Naive B cell (primary cell): ENCODE results near the gene PCNP. TPM values are rescaled to one million over a fixed set of nuclear protein-coding genes. Genes with fewer than 3 reads are reported as not detected.

Experiments used
- ATAC-seq, 2 donors: fragments of 150-1000 bp; cut with Tn5 transposase; 2 replicates each; pipeline ENCODE4 v1.10.0; 2021; ENCODE audit warnings: low read depth in 2 of 2, mild to moderate bottlenecking in 2 of 2, moderate library complexity in 2 of 2
- DNase-seq: peaks from one replicate; pipeline ENCODE4 v3.0.0; 2022
- H3K27ac Mint-ChIP-seq, 6 donors: one replicate each; pipeline ENCODE4 v1.8.0; 2020 to 2022; ENCODE audit warnings: mild to moderate bottlenecking in 6 of 6, mixed read lengths in 6 of 6, moderate library complexity in 5 of 6, inconsistent platforms in 2 of 6
- H3K27me3 Mint-ChIP-seq, 3 donors: one replicate each; pipeline ENCODE4 v1.8.0; 2021 to 2022; ENCODE audit warnings: mixed read lengths in 3 of 3, mild to moderate bottlenecking in 1 of 3
- H3K36me3 Mint-ChIP-seq, 2 donors: one replicate each; pipeline ENCODE4 v1.8.0; 2020 to 2022; ENCODE audit warnings: mixed read lengths in 2 of 2, inconsistent platforms in 1 of 2, mild to moderate bottlenecking in 1 of 2
- H3K4me1 Mint-ChIP-seq, 3 donors: one replicate each; pipeline ENCODE4 v1.8.0; 2020 to 2022; ENCODE audit warnings: mixed read lengths in 3 of 3, inconsistent platforms in 1 of 3, mild to moderate bottlenecking in 1 of 3, moderate library complexity in 1 of 3
- H3K4me3 Mint-ChIP-seq, 8 donors: one replicate each; pipeline ENCODE4 v1.8.0; 2020 to 2022; ENCODE audit warnings: mild to moderate bottlenecking in 8 of 8, mixed read lengths in 8 of 8, moderate library complexity in 8 of 8, inconsistent platforms in 2 of 8
- H3K9me3 Mint-ChIP-seq, 7 donors: one replicate each; pipeline ENCODE4 v1.8.0; 2020 to 2022; ENCODE audit warnings: mixed read lengths in 7 of 7, mild to moderate bottlenecking in 5 of 7, inconsistent platforms in 2 of 7, moderate library complexity in 1 of 7
- polyA plus RNA-seq, 6 donors: library from polyadenylated mRNA; unstranded; fragments of 300-500 nt; fragmentation: Illumina TruSeq; gene quantifications; one replicate each; pipeline ENCODE4 v1.2.3, GENCODE V29; 2021; ENCODE audit warnings: low read depth in 6 of 6

The PCNP gene
- polyA plus RNA-seq, 6 donors from 2014 or later, result 100 to 187 (median 148) TPM

DNA sequence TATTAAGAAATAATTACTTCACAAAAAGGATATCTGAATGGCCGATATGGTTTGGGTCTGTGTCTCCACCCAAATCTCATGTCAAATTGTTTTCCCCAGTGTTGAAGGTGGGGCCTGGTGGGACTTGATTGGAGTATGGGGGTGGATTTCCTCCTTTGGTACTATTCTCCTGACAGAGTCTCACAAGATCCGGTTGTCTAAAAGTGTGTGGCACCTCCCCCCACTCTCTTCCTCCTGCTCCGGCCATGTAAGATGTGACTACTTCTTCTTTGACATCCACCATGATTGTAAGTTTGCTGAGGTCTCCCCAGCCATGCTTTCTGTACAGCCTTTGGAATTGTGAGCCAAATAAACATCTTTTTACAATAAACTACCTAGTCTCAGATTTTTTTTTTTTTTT lies 68.5 kb downstream of the PCNP start:
- no peaks in the 10 kb centered on the region for H3K36me3 Mint-ChIP-seq
- peak overlapping the region in 1 of 6 donors; percentile 18 for H3K27ac Mint-ChIP-seq
- H3K9me3 Mint-ChIP-seq, result no peaks in the 10 kb centered on the region
- H3K4me3 Mint-ChIP-seq, result no peak overlapping the region
- peaks cover 0 to 3% (median 3%) of the 10 kb centered on the region in 3 donors for H3K4me1 Mint-ChIP-seq
- no peak for ATAC-seq
- no peaks in the 10 kb centered on the region for H3K27me3 Mint-ChIP-seq
- DNase-seq, result no peak

DNA sequence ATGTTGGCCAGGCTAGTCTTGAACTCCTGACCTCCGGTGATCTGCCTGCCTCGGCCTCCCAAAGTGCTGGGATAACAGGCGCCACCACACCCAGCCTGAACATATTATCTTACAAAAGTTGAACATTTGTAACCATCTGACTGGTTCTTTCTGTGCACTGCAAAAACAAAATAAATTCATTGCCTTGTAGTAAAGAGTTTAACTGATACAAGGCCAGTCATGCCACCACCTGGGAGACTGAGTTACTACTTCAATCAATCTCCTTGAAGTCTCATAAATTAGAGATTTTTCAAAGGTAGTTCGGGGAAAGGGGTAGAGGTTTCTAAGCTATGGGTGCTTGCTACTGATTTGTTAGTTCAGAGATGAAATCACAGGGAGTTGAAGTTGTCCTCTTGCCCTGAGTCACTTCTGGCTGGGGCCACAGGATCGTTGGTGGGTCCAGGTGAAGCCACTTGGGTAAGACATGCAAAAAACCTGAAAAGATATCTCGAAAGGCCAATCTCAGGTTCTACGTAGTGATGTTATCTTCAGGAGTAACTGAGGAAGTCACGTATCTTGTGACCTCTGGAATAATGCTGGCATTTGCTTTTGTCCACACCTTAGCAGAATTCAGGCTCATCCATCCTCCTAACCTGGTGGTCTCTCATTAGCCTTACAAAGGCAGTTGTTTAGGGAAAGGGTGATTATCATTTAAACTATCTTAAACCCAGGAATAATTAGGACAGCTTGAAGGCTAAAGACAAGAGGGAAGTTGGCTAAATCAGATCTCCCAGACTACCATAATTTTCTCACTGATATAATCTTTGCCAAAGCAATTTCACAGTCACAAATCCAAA lies 69.2 kb downstream of the PCNP start:
- Mint-ChIP-seq H3K4me3 (no peak overlapping the region), H3K4me1 (peaks cover 0 to 3% (median 3%) of the 10 kb centered on the region in 3 donors), H3K9me3 (no peaks in the 10 kb centered on the region), H3K27ac (no peak overlapping the region), H3K27me3 (no peaks in the 10 kb centered on the region), H3K36me3 (no peaks in the 10 kb centered on the region)
- DNase-seq (no peak), ATAC-seq (no peak)

Other genes starting within 250 kb of the PCNP start
- 10 to 100 TPM in 3 of 6 donors, 1 to 10 TPM in 3; 7.7 to 13.3 (median 10.9) TPM for gene SENP7, start 61.0 kb upstream of the PCNP start, polyA plus RNA-seq
- gene TRMT10C, start 12.3 kb upstream of the PCNP start, polyA plus RNA-seq, result 10 to 100 TPM; 41.8 to 61.9 (median 52.6) TPM
- gene ZBTB11, start 103.0 kb downstream of the PCNP start, polyA plus RNA-seq, result 10 to 100 TPM in 3 of 6 donors, 1 to 10 TPM in 3; 6.8 to 14.1 (median 9.7) TPM
- 1,000 to 10,000 TPM in 3 of 6 donors, 100 to 1,000 TPM in 3; 573 to 1,135 (median 1,007) TPM for gene RPL24, start 112.5 kb downstream of the PCNP start, polyA plus RNA-seq
- gene CEP97, start 150.4 kb downstream of the PCNP start, polyA plus RNA-seq, result 1 to 10 TPM; 4.1 to 5.8 (median 4.9) TPM
- gene NXPE3, start 205.0 kb downstream of the PCNP start, polyA plus RNA-seq, result 10 to 100 TPM; 15.8 to 30.2 (median 21.8) TPM